NCI-H226 (cell line): ENCODE data around the gene EML1.
"Not testable (repeated sequence)": the region's sequence is repeated elsewhere in the genome, so short reads cannot be mapped to it uniquely, and the experiment has no call there.

Experiments used
- DNase-seq: peaks from one replicate; pipeline ENCODE4 v3.0.0-alpha.2; 2015

Gene EML1

DNA sequence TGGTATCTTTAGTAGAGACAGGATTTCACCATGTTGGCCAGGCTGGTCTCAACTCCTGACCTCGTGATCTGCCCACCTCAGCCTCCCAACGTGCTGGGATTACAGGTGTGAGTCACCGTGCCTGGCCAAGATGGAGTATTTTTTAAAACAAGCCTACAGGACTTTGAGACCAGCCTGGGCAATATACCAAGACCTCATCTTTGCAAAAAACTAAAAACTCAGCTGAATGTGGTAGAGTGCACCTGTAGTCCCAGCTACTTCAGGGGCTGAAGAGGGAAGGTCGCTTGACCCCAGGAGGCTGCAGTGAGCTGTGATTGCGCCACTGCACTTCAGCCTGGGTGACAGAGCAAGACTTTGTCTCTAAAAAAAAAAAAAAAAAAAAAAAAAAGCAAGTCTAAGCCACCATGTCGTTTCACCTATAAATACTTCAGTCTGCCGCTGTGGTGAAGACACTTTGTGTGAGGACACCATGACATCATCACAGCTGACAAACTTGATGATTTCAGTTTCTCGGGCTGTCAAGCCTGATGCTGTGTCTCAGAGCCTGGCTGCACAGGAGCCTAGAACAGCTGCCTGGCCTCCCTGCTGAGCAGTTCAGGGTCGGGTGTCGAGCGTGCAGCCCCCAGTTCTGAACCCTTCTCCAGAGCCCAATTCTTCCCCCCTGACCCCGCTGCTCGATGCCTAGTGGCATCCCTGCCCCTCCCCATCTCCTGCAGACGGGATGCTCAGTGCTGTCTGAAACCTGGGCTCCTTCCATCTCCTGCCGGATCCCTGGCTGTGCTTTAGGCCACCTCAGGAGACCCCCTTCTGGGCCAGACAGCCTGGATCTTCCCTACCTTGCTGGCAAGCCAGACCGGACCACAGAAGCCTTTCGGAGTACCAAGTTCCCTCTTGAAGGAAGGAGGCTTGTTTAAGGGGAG, 152.8 kb downstream of the EML1 start:
- DNase-seq, result no peak

DNA sequence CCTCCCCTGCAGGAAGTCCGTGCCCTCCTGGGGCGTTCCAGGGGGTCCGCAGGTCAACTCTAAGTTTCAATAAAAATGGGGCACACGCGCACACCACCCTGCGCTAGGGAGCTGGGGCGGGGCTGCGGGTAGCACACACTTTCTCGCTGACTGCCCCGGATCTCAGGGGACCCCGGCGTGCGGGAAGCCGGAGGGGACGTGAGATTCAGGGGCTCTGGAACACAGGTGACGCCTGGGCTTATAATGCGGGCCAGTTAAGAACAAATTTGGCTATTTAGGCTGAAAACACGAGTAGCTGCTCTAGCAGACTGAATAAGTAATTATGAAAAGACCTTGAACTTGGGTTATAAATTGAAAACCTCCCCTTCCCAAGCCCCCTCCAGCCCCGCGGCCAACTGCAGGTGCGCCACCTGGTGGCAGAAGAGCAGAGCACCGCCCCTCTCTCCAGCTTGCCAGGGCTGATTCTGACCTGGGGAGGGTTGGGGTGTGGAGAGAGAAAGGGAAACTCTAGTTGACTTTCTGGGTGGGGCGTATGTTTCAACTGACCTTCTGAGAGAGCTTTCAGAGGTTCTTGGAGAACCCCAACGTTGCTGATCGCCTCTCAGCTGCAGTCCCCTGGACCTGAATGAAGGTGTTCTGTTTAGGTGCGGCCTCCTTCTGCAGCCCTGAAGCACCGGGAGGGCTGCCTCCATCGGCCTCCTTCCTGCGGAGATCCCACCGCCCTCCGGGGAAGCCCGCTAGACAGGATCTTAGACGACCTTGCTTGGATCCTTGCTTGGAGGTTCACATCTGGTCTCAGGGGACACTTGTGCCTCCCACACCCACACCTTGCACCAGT, 153.7 kb downstream of the EML1 start:
- DNase-seq, result no peak

DNA sequence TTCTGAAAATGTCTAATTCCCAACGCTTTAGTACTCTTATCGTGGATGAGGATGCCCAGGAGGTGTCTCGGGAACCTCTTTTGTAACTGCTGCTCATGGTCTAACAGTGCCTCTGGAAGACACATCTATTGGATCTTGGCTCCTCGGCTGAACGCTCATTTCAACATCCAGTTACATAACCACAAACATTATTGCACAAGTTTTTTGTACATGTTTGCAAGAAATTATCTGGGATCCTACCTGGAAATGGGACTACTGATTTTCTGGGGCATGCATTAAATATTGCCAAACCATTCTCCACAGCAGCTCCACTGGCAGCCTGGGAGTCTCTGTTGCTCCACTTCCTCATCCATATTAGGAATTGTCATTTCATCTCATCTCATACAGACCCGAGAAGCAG, 154.5 kb downstream of the EML1 start:
- DNase-seq, result peak; percentile 12

DNA sequence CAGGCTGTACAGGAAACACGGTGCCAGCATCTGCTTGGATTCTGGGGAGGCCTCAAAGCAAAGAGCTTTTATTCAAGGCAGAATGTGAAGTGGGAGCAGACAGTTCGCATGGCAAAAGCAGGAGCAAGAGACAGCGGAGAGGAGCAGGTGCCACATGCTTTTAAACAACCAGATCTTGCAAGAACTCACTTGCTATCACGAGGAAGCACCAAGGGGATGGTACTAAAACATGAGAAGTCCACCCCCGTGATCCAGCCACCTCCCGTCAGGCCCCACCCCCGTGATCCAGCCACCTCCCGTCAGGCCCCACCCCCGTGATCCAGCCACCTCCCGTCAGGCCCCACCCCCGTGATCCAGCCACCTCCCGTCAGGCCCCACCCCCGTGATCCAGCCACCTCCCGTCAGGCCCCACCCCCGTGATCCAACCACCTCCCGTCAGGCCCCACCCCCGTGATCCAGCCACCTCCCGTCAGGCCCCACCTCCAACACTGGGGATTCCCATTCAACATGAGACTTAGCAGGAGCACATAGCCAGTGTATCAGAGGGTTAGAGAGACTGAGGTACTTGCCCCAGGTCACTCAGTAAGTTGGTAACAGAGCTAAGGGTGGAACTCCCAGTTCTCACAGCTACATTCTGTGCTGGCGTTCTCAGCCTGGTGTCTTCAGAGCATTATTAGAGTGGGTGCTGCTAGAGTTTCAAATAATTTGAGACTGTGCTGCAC, 156.0 kb downstream of the EML1 start:
- not testable (repeated sequence) for DNase-seq

DNA sequence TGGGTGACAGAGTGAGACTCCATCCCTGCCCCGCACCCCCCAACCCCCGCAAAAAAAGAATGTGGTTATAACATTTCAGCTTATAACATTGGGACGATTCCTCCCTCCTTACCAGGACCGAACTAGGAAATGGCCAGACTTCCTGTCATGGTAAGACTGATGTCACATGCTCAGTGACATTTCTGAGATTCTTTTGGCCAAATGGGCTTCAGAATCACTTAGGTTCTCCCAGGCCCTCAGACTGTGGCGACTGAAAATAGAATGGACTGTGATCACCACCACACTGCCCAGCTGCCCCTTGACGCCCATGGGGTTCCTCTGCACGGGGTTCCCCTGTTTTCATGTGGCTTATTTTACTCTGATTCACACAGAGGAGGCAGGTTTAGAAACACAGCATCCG, 157.0 kb downstream of the EML1 start:
- no peak for DNase-seq

DNA sequence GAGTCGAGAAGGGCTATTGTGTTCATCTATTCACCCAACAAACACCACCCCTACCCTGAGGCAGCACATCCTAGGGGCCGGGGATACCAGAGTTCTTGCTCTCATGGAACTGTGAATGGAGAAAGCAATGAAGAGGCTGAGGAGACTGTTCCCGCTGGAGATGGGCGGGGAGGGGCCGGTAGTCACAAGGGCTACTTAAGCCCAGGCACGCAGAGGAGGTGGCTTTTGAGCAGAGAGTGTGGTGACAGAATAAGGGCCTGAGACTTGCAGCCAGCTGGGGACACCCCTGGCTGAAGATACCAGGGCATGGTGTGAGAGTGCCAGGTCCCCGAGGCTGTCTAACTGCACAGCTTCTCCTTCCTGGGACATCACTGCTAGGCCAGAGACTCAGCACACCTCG, 157.9 kb downstream of the EML1 start:
- DNase-seq, result no peak

DNA sequence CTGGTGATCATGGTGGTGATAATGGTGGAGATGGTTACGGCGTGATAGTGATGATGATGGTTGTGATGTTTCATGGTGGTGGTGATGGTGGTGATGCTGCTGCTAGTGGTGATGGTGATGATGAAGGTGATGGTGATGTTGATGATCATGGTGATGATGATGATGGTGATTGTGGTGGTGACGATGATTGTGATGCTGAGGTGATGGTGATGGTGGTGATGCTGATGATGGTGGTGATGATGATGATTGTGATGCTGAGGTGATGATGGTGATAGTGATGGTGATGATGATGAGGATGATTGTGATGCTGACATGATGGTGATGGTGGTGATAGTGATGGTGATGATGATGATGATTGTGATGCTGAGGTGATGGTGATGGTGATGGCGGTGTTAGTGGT, 158.8 kb downstream of the EML1 start:
- no peak for DNase-seq

DNA sequence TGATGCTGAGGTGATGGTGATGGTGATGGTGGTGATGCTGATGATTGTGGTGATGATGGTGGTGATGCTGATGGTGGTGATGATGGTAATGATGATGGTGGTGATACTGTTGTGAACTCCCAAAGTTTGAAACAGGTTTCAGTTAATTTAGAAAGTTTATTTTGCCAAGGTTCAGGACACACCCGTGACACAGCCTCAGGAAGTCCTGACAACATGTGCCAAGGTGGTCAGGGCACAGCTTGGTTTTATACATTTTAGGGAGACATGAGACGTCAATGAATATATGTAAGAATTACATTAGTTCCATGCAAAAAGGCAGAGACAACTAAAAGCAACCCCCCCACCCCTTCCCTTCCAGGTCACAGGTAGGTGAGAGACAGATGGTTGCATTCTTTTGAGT, 159.2 kb downstream of the EML1 start:
- no peak for DNase-seq

DNA sequence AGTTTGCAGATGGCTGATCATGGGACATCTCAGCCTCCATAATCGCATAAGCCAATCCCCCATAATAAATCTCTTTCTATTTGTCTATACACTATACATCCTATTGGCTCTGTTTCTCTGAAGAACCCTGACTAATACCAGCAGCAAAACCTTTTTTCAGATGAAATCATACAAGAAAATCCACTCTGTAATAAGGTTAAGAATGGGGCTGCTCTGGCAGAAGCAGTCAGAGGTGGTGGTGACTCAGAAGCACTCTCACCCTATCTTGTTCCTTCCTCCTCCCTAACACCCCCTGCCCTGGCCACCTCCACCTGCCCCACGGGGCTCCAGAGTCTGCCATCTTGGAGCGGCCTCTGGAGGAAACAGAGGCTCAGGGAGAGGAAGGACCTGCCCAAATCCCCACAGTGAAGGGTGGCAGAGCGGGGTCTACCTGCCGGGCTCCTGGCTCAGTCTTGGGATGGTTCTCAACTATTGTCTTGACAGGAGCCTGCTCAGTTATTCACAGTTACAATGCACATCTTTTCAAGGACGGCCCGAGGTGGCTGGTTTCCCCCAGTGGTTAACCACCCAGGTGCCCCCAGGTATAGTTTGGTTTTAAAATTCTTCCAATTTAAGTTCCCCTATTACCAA, 162.7 kb downstream of the EML1 start:
- DNase-seq, result no peak

DNA sequence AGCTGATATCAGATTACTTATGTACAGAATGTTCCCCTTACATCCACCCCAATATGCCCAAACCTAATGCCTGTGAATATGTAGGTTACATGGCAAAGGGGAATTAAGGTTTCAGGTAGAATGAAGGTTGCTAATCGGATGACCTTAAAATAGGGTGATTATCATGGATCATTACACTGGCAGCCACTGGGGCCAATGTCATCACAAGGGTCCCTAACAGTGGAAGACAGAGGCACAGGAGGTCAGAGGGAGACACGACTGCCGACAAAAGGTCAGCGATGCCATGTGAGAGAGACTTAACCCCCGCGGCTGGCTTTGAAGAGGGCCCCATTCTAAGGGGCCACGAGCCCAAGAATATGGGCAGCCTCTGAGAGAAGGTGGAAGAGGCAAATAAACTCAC, 165.2 kb downstream of the EML1 start:
- no peak for DNase-seq

DNA sequence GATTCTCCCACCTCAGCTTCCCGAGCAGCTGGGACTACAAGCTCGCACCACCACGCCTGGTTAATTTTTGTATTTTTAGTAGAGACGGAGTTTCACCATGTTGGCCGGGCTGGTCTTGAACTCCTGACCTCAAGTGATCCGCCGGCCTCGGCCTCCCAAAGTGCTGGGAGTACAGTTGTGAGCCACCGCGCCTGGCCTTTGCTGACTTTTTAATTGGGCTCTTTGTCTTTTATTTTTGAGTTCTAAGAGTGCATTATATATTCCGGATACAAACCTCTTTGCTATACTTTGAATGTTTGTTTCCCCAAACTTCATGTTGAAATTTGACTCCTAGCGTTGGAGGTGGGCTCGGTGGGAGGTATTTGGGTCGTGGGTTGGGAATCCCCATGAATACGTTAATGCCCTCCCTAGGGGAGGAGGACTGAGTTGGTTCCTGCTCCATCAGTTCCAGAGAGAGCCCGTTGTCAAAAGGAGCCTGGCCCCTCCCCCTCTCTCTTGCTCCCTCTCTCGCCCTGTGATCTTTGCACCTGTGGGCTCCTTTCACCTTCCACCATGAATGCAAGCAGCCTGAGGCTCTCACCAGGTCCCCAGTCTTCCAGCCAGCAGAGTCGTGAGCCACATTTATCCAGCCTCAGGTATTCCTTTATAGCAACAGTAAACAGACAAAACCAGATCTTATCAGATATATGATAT, 168.8 kb downstream of the EML1 start:
- no peak for DNase-seq

DNA sequence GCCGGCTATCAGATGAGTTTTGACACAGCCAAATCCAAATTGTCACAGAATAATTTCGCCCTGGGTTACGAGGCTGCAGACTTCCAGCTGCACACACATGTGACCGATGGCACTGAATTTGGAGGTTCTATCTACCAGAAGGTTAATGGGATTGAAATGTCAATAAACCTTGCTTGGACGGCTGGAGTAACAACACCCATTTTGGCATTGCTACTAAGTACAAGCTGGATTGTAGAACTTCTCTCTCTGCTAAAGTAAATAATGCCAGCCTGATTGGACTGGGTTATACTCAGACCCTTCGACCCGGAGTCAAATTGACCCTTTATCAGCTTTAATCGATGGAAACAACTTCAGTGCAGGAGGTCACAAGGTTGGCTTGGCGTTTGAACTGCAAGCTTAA, 171.8 kb downstream of the EML1 start:
- DNase-seq, result no peak

DNA sequence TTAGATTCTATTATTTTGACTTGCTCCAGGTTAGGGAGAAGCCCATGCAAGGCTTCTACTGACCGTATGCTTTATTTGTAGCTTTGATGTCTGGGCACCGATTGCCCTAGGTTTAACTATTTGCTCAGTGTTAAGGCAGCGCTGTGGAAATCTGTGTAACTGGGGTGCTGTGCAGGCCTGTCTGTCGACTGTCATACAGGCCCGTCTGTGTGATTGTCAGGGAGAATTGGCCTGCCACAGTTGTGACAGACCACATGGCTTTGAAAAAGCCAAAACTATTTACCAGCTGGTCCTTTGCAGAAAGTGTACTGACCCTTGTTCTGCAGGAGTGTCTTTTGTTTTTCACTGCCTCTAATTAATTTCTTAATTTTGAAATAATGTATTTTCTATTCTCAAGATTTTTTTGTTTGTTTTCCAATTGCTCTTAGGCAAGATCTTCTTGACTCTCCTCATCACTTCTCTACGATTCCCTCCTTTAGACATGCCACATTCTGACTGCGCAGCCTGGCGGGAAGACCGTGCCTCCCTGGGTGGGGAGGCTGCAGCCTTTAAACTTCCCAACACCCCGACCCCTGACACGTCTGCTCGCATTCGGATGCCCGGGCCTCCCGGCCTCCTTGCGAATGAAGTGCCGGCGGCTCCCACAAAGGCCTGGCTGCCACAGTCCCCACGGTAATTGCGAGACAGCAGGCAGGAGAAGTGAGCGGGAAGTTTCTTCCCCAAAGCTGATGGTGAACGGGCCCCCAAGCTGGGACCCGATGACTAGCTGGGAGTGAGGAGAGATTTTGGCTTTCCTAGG, 173.0 kb downstream of the EML1 start:
- no peak for DNase-seq

DNA sequence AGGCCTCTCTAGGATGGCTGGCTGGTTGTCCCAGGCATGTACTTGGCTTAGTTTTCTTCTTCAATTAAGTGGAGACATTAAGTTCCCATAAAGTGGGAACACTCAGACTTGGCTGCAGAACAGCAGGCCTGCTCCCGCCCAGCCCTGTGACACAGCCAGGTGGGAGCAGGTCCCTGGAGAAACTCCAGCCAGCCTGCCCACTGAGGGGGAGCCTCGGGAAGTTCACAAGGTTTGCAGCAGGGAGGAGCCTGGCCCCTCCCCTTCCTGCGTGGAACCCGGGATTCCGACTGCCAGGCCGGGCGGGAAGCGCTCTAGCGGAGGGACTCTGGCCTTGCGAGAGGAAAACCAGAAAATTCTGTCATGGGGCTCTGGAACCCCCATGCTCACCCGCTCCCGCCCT, 173.7 kb downstream of the EML1 start:
- no peak for DNase-seq

DNA sequence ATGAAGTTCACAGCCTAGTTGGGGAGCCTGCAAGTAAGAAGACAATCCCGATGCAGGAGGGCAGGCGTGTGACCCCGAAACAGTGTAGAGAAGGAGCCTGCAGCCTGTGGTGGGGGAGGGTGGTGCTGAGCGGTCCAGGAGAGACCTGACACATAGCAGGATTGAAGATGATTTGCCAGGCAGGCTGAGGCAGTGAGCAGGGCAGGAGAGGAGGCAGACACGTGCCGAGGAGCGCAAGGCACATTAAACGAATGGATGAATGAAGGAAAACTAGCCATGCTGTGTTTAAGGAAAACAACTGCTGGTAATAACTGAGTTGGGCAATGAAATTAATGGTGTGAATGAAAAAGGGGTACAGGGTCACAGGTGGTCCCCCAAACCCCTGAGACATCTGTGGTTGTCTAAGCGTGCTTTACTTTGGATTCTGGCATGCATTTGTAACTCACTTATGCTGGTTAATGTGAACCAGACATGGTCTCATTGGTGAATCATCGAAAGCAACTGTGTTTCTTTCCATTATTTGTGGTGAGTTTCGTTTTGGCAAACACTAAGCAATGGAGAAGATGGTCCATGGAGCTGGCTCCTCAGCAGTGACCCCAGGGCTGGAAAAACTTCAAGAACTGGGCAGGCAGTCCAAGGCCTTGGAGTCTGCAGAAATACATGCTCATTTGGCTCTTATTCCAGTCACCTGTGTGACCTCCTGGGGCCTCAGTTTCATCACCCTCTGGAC, 175.1 kb downstream of the EML1 start:
- DNase-seq, result no peak

DNA sequence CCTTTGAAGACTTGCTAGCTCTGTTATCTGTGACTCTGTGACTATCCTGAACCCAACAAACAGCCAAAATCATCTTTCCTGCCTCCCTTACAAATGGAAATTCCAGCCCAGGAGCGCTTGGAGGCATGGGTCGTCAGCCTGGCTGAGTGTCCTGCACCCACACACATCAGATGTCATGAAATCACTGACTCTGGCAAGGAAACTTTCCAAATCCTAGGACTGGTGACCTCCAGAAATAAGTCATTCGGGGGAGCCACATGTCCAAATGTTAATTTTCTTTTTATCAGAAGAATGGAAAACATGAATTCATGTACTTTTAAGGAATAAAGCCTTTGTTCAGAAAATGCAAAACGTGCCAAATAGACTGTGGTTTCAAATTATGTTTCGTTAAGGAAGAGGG, 175.7 kb downstream of the EML1 start:
- no peak for DNase-seq

DNA sequence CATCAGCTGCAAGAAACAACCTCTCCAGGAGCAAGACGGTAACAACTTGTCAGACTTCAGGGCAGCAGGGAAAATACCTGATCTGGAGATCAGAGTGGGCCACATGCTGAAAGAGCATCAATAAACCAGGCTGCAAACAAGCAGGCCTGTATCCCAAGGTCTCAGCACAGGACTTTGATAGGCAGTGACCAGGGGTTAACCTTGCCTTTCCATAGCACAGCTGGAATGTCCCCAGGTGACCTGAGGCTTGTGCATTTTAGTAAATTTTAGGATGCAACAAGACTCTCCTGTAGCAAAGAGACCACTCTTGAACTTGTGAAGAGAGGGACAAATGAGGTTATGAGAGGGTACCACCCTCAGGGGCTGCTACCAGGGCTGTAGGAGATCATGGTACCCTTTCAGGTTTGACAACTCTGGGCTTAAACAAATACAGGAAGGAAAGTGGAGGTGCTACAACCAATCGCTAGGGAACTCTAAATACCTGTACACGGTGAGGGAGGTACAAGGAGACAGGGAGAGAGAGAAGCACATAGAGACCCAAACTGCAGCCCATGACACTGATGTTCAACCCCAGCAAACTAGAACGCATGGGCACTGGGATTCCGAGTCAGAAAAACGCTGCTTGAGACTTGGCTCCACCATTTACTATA, 176.6 kb downstream of the EML1 start:
- DNase-seq, result no peak

DNA sequence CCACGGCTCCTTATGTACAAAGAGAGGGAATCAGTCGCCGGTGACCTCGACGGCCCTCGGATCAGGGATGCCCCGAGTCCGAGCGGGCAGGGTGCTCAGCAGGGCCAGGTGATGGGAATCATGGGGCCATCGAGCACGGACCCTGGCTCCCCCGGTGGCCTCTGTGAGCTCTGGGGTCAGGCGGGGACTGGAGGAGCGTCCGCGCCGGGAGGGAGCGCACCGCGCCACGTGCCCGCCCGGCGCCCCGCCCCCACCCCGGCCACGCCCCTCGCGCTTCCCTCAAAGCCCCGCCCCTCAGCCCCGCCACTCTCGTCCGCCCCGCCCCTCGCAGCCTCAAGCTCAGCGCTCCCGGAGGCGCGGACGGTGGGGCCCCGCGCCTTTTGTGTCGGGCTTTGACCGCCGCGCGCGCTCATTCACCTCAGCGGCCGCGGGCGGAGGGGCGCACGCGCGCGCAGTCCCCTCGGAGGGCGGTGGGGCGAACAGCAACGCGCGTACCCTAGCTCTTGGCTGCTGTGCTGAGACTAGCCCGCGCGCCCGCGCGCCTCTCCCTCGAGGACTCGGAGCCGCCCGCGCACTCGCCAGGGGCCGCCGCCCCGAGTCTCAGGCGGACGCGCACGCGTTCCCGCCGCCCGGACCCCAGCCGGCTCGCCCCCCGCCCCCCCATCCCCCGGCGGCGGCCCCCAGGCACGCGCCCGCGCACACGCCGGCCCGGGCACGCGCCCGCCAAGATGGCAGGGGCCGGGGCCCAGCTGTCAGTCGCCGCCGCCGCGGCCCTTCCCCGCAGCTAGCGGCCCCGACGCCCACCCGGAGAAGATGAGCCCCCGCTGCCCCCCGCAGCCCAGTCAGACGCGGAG, 178.1 kb downstream of the EML1 start:
- peak; percentile 62 for DNase-seq
